Astrocyte (in vitro differentiated cells and primary cell): ENCODE measurements around the gene FAM131C.

ENCODE experiments used
- EZH2 ChIP-seq: IDR thresholded peaks from 2 replicates; pipeline ENCODE4 v1.6.1; 2012; ENCODE audit warnings: mild to moderate bottlenecking, low read length, inconsistent platforms; ENCODE audit not compliant: insufficient read depth
- TF ChIP-seq, protein P1 (sequence below): IDR thresholded peaks from 2 replicates; pipeline ENCODE4 v1.5.1; 2011; ENCODE audit warnings: low read depth, mild to moderate bottlenecking, inconsistent platforms, low read length, moderate library complexity; ENCODE audit not compliant: insufficient read depth

DNA sequence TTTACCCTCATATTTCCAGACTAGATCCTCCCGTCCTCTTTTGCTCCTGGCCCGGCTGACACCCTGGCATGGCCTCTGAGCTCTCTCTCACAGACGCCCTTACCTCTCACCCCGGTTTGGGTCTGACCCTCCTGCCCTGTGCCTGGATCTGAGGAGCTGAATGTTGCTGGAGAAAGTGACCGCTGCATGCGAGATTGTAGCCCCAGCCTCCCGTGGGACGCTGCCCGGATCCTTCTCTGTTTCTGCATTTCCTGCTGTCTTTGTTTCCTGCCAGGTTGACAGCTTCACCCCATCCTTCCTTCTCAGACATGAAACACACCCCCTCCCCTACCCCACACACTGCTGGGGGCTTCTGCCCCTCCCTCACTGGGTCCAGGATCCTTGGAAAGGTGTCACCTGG is 9.5 kb downstream of the FAM131C start:
- no peak for TF ChIP-seq EZH2
- TF ChIP-seq, protein P1, sequence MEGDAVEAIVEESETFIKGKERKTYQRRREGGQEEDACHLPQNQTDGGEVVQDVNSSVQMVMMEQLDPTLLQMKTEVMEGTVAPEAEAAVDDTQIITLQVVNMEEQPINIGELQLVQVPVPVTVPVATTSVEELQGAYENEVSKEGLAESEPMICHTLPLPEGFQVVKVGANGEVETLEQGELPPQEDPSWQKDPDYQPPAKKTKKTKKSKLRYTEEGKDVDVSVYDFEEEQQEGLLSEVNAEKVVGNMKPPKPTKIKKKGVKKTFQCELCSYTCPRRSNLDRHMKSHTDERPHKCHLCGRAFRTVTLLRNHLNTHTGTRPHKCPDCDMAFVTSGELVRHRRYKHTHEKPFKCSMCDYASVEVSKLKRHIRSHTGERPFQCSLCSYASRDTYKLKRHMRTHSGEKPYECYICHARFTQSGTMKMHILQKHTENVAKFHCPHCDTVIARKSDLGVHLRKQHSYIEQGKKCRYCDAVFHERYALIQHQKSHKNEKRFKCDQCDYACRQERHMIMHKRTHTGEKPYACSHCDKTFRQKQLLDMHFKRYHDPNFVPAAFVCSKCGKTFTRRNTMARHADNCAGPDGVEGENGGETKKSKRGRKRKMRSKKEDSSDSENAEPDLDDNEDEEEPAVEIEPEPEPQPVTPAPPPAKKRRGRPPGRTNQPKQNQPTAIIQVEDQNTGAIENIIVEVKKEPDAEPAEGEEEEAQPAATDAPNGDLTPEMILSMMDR: no peak
